Endometrial microvascular endothelial cells (primary cell): ENCODE data around the gene DDA1. TPM values are rescaled to one million over a fixed set of nuclear protein-coding genes. Genes with fewer than 3 reads are reported as not detected.

ENCODE experiments used
- in situ Hi-C: cut with HindIII; loops from 2 replicates; pipeline ENCODE4 v1.10.0; 2017; ENCODE audit warnings: low sequenced_read_pairs, low pct_unique_long_range_greater_than_20kb; ENCODE audit errors: inconsistent ontology term
- total RNA-seq: library from RNA; depleted of rRNA; stranded (reverse); fragments of >200 nt; gene quantifications from one replicate; pipeline ENCODE4 v1.2.3, GENCODE V29; 2015; ENCODE audit errors: inconsistent ontology term

The DDA1 gene
- total RNA-seq, 1 donor from 2014 or later: 48.1 TPM

DNA sequence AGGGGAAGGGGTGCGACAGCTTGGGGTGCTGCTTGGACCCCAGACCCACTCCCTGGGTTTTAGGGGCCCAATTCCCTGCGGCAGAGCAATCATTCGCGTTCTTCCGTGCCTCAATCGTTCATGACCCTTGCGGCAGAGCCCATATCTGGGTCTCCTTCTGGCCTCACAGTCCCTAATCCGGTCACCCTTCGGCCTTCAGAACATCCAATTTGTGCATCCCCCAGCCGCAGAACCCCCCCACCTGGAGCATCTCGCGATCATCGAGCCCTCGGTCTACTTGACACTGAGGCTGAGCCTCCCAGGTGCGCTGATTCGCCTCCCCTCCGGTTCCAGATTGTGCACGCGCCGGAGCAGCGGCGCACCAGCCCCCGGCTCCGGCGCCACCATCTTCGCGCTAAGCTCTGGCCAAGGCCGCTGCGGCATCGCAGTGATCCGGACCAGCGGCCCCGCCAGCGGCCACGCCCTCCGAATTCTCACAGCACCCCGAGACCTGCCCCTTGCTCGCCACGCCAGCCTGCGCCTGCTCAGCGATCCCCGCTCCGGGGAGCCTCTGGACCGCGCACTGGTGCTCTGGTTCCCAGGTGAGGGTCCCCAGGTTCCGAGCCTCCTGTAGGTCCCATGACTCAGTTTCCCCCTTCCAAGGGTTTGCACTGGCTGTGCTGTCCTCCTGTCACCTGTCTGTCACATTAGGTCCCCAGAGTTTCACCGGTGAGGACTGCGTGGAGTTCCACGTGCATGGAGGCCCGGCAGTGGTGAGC, 28.5 kb downstream of the DDA1 start:
- in situ Hi-C loops: no loop called here

DNA sequence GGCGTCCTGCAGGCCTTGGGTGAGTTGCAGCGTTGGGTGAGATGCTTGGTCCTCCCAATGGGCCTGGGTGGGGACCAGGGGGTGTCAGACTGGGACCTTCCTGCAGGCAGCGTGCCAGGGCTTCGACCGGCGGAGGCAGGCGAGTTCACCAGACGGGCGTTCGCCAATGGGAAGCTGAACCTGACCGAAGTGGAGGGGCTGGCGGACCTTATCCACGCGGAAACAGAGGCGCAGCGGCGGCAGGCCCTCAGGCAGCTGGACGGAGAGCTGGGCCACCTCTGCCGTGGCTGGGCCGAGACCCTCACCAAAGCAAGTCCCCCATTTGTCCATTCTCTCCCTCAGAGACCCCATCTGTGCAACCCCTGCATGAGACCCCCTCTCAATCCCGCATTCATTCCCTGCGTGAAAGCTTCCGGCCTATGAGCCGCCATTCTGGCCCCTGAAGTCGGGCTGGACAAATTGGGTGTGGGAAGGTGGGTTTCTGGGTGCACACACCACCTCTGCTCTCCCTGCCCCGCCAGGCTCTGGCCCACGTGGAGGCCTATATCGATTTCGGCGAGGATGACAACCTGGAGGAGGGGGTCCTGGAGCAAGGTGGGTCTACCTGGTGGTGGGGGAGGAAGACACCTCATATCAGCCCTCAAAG, 29.2 kb downstream of the DDA1 start:
- in situ Hi-C loops: no loop called here

DNA sequence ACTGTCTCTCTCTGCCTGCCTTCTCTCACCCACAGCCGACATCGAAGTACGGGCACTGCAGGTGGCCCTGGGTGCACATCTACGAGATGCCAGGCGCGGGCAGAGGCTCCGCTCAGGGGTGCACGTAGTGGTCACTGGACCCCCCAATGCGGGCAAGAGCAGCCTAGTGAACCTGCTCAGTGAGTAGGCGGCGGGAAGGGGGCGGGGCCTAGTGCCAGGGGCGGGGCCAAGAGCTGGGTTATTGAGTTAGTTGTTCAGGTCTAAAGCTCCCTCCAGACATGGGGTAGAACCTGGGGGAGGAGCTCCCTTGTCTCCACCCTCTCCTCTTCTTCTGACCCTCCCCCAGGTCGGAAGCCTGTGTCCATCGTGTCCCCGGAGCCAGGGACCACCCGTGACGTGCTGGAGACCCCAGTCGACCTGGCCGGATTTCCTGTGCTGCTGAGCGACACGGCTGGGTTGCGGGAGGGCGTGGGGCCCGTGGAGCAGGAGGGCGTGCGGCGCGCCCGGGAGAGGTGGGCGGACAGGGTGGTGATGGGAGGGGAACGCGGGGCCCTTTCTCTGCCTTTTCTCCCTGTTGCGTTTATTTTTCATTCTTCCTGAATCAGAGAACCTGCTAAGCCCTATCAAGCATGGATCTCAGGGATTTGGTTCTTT, 29.9 kb downstream of the DDA1 start:
- in situ Hi-C loops: no loop called here

DNA sequence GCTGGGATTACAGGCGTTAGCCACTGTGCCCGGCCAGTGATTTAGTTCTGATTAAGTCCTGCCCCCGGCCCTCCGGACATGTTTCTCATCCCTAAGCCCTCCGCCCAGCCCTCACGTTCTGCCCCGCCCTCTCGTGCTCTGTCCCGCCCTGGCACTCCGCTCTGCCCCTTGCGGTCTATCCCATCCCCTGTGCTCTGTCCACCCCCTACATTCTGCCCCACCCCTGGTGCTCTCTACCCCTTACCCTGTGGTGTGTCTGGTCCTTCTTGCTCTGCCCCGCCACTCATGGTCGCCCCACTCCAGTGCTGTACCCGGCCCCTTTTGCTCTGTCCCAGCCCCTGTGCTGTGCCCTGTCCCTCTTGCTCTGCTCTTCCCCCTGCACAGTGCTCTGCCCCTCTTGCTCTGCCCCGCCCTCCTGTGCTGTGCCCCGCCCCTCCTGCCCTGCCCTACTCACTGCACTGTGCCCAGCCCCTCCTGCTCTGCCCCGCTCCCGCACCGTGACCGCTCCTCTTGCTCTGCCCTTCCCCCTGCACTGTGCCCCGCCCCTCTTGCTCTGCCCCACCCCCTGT, 31.0 kb downstream of the DDA1 start:
- in situ Hi-C loops: no loop called here

DNA sequence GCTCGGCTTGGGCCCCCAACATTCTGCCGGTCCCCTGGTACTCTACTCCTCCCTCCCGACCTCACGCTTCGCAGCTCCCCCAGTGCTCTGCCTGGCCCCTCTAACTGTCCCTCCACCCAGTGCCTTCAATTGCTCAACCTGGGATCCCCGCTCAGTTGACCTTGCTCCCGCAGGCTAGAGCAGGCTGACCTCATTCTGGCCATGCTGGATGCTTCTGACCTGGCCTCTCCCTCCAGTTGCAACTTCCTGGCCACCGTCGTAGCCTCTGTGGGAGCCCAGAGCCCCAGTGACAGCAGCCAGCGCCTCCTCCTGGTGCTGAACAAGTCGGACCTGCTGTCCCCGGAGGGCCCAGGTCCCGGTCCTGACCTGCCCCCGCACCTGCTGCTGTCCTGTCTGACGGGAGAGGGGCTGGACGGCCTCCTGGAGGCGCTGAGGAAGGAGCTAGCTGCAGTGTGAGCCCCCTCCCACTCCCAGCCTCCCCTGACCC, 31.6 kb downstream of the DDA1 start:
- in situ Hi-C loops: no loop called here

DNA sequence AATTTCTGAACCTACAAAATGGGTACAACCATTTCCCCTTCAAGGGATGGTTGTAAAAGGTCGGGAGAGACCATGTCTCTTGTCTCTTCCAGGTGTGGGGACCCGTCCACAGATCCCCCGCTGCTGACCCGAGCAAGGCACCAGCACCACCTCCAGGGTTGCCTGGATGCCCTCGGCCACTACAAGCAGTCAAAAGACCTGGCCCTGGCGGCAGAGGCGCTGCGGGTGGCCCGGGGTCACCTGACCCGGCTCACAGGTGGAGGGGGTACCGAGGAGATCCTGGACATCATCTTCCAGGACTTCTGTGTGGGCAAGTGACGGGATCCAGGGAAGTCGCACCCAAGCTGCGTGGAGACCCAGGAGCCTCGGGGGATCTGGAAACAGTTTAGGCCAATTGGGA, 32.0 kb downstream of the DDA1 start:
- in situ Hi-C loops: no loop called here

DNA sequence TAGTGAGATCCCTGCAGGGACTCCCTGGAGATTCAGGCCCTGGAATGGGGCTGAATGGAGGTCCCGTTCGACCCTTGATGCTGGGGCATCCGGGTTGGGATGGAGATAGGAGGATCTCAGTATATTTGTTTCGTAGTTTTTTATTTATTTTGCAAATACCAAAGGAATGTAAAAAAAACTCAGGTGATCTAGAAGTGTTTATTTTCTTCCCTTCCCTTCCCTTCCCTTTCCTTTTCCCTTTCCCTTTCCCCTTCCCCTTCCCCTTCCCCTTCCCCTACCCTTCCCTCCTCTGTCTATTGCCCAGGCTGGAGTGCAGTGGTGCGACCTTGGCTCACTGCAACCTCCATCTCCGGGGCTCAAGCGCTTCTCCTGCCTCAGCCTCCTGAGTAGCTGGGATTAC, 32.5 kb downstream of the DDA1 start:
- in situ Hi-C loops: no loop called here

DNA sequence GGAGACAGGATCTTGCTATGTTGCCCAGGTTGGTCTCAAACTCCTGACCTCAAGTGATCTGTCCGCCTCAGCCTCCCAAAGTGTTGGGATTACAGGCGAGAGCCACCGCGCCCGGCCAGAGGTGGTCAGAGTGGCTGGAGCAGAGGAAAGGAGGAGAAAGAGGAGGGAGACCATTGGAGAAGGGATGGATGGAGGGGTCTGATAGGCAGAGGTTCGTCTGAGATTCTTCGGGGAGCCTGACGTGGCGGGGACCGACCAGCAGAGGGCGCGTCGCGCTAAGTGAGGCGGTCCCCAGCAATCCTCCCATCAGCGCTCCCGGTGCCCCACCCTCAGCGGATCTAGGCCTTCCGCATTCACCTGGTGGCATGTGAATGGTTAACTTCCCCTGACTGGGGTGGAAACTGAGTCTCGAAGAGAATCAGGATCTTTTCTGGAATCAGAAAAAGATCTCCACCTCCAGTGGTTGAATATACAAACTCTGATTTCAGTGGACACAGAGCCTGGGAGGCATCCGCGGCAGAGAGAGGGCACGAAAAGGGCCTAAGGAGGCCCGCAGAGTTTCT, 36.8 kb downstream of the DDA1 start:
- in situ Hi-C loops: no loop called here

DNA sequence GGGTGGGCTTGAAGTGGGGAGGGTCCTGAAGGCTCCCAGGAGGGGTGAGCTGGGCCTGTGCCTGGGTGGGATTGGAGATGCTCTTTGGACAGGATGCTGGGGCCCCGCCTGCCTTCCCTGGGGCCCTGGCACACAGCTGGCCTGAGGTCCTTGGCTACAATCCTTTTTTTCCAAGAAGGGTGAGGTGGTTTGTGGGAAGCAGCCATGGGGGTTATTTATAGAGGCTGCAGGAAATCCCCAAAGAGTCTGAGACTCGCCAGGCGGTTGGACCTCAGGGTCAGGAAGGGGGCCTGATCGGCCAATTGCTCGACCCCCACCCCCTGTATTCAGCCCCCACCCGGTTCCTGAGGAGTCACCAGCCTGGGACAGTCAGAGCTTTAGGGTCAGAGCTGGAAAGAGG, 38.0 kb downstream of the DDA1 start:
- in situ Hi-C loops: no loop called here

DNA sequence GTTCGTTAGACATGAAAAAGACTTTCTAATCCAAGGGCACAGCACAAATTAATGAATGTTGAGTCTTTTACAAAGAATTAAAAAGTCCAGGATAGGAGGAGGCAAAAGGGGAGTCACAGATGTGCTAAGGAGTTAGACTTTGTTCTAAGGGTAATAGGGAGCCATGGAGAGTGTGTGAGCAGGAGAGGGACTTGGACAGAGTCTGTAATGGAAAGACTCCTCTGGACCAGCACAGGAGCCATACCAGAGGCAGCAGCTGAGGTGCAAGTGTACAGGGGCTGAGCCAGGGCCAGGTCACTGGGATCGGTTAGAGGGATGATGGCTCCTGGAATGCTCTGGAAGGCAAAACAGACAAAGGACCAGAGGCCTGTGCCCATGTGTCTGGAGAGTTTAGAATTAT, 38.5 kb downstream of the DDA1 start:
- in situ Hi-C loops: no loop called here

DNA sequence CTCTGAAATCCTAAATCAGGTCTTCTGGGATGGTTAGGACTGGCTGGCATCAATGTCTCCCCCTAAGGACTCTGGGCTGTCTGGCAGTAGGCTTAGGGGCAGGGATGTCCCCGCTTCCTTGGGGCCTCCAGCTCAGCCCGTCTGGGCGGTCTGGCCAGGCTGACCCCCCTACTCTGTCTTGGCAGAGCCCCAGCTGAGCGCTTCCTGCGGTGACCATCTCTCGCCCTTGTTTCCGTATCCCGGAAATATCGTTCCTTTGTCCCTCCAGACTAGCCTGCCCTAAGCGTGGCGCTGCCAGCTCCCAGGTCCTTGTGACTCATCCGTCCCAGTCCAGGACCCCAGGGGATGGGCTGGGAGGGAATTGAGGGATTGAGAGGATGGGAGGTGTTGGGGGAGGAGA, 39.3 kb downstream of the DDA1 start:
- in situ Hi-C loops: no loop called here

DNA sequence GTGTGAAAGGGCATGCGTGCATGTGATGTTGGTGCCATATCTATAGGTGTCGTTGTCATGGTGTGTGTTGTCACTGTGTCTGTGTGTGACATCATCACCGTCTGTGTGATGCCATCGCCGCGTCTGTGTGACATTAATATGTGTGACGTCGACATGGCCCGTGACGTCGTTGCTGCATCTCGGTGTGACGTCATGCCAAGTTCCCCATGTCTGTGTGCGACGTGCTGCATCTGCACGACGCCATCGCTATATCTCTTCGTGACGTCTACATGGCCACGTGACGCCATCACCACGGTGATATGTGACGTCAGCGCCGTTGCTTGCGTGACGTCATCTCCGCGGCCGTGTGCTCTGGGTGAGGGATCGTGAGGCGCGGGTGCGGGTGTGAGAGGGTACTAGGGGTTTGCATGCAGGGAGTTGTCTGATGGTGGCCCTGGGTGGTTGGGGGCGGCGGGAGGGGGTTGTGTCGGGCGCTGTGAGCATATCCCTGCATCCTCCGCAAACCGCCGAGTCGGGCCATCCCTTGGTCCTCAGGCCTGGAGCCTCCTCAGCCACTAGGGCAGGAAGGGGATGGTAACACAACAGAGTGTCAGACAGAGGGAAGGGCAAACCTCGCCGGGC, 42.6 kb downstream of the DDA1 start:
- in situ Hi-C loops: no loop called here

DNA sequence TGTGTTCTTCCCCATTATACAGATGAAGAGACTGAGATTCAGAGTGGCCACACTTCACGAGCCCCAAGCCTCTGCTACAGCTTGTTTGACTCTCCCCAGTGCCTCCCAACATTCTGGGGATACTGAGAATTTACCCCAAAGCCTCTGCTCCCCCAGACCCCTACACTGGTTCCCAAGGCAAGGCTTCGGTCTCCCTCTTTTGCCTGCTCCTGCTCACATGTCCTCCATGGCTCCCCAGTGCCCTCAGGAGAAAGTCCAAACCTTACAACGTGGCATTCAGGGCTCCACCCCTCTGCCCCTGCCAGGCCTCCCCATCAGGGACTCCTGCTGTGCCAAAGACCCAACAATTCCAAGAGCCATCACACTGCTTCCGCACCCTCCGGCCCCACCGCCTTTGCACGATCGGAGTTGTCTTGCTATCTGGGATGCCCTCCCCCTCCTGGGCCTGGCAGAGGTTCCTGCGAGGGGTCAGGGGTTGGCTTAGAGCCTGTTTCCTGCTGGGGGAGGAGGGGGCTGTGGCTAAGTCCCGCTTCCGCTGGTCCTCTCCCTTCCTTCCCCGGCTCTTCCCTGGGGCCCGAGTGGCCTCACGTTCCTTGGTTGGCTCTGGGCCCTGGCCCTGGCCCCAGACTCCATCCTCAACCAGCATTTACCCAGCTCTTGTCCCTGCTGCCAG, 43.4 kb downstream of the DDA1 start:
- in situ Hi-C loops: no loop called here

DNA sequence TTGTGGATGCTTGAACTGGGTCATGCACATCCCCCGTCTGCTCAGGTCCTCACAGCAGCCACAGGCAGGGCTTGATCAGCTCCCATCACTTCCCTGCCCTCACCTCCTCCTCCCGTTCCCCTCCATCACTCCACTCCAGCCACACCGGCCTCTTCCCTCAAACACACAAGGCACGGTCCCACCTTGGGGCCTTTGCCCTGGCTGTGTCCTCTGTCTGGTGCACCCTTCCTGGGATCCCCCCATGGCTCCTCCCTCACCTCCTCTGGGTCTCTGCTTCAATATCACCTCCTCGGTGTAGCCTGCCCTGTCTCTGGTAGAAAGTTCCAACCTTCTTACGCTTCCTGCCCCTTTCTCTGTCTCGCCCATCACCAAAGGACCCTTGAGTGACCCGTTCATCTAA, 44.0 kb downstream of the DDA1 start:
- in situ Hi-C loops: no loop called here

DNA sequence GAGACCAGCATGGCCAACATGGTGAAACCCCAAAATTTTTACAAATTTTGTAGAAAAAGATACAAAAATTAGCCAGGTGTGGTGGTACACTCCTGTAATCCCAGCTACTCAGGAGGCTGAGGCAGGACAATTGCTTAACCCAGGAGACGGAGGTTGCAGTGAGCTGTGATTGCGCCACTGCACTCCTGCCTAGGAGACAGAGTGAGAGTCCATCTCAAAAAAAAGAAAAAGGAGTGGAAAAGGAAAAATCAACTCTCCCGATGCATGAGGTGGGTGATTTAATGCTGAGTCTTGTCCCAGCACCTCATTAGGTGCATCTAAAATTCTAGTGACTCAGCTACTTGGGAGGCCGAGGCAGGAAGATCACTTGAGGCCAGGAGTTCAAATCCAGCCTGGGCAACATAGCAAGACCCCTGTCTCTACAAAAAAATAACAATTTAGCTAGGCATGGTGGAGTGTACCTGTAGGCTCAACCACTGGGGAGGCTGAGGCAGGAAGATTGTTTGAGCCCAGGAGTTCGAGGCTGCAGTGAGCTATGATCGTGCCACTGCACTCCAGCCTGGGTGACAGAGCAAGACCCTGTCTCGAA, 47.8 kb downstream of the DDA1 start:
- in situ Hi-C loops: no loop called here

DNA sequence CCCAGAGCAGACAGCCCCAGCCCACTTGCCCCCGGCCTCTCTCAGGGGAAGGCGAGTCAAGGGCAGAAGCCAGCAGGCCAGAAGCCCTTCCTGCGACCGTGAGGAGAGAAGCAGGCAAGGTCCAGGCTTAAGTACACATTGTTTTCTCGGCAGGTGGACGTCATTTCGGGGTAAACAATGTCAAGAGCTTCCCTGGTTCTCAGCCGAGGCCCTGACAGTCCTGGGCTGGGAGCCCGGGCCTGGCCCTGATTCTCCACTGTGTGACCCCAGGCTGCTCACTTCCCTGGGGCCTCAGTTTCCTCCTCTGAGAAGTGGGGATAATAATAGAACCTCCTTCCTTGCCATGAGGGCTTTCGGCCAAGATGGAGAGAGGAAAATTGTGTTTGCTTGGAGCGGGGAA, 48.4 kb downstream of the DDA1 start:
- in situ Hi-C loops: no loop called here

DNA sequence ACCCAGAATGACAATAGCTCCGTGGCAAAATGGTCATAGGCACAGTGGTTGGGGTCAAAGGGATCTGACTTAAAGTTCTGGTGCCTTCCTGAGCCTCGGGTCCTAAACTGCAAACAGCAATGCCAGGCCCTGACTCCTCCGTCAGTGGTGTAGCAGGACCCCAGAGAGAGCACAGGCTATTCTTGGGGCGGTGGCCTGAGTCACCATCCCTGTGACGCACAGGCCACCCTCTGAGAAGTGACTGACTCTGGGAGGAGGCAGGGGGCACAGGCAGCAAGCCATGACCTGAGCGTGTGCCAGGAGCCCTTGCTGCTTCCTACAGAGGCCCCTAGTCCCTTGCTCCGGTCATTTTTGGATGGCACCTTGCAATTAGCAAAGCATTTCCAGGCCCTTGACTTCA, 49.0 kb downstream of the DDA1 start:
- in situ Hi-C loops: no loop called here
